ENCODE data around the gene STK33.
"Not testable (repeated sequence)": the region's sequence is repeated elsewhere in the genome, so short reads cannot be mapped to it uniquely, and the experiment has no call there.

DNA sequence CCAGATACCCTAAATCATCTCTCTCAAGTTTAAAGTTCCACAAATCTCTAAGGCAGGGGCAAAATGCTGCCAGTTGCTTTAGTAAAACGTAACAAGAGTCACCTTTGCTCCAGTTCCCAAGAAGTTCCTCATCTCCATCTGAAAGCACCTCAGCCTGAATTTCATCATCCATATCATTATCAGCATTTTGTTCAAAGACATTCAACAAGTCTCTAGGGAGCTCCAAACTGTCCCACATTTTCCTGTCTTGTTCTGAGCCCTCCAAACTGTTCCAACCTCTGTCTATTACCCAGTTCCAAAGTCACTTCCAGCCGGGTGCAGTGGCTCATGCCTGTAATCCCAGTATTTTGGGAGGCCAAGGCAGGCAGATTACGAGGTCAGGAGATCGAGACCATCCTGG lies 126.7 kb downstream of the STK33 start:
- TF ChIP-seq, protein P1, sequence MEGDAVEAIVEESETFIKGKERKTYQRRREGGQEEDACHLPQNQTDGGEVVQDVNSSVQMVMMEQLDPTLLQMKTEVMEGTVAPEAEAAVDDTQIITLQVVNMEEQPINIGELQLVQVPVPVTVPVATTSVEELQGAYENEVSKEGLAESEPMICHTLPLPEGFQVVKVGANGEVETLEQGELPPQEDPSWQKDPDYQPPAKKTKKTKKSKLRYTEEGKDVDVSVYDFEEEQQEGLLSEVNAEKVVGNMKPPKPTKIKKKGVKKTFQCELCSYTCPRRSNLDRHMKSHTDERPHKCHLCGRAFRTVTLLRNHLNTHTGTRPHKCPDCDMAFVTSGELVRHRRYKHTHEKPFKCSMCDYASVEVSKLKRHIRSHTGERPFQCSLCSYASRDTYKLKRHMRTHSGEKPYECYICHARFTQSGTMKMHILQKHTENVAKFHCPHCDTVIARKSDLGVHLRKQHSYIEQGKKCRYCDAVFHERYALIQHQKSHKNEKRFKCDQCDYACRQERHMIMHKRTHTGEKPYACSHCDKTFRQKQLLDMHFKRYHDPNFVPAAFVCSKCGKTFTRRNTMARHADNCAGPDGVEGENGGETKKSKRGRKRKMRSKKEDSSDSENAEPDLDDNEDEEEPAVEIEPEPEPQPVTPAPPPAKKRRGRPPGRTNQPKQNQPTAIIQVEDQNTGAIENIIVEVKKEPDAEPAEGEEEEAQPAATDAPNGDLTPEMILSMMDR (conservative IDR thresholded peaks at IDR 0.05) = not testable (repeated sequence)
- TF ChIP-seq ZFX (IDR thresholded peaks at IDR 0.05) = not testable (repeated sequence)

Data from C4-2B (cell line).